GM23338 (cell line): Measurements from ENCODE around the gene SOX3.

Experiments
- CREB1 ChIP-seq: fragments of 250-450 bp; sonication (Bioruptor Pico); IDR thresholded peaks from 2 replicates; pipeline ENCODE4 v1.5.0; 2020; ENCODE audit warnings: low read depth, mild to moderate bottlenecking, moderate library complexity
- CTCF ChIP-seq, 2 experiments: fragments of 200-600 bp in 1 of 2; sonication (generic) in 1 of 2; conservative IDR thresholded peaks; 2 replicates each; pipeline versions ENCODE4 v1.5.1 to v1.6.1; 2016 to 2017; ENCODE audit warnings: antibody characterized with exemption in 2 of 2, low read depth in 2 of 2, mild to moderate bottlenecking in 2 of 2, moderate library complexity in 1 of 2
- EZH2 ChIP-seq: fragments of 200-600 bp; sonication (generic); IDR thresholded peaks from one replicate; pipeline ENCODE4 v1.8.0; 2017; ENCODE audit warnings: antibody characterized with exemption, mild to moderate bottlenecking, low read depth; ENCODE audit not compliant: unreplicated experiment
- EZH2phosphoT487 ChIP-seq: fragments of 200-600 bp; sonication (generic); IDR thresholded peaks from one replicate; pipeline ENCODE4 v1.8.1; 2018; ENCODE audit warnings: antibody characterized with exemption; ENCODE audit not compliant: unreplicated experiment
- NANOG ChIP-seq: IDR thresholded peaks from 2 replicates; pipeline ENCODE4 v1.6.1; 2016; ENCODE audit warnings: antibody characterized with exemption, borderline replicate concordance
- POLR2AphosphoS5 ChIP-seq: IDR thresholded peaks from 2 replicates; pipeline ENCODE4 v1.6.1; 2016; ENCODE audit warnings: antibody characterized with exemption, low read depth
- REST ChIP-seq: IDR thresholded peaks from one replicate; pipeline ENCODE4 v1.6.1; 2018; ENCODE audit warnings: antibody characterized with exemption; ENCODE audit not compliant: unreplicated experiment
- ZNF114 ChIP-seq: fragments of 250-450 bp; sonication (Bioruptor Pico); IDR thresholded peaks from 2 replicates; pipeline ENCODE4 v1.5.0; 2020; ENCODE audit warnings: mild to moderate bottlenecking, moderate library complexity
- TF ChIP-seq, protein P1 (sequence below): IDR thresholded peaks from 2 replicates; pipeline ENCODE4 v1.6.1; 2016; ENCODE audit warnings: antibody characterized with exemption

GRCh38 chrX:140477987-140478386, 26.9 kb downstream of the SOX3 start:
- TF ChIP-seq CTCF (conservative IDR thresholded peaks at IDR 0.05; ENCODE audit: low read depth in 2 of 2) (no peak), EZH2phosphoT487 (no peak), ZNF114 (CRISPR knock-in tag) (no peak), REST (no peak), NANOG (no peak), EZH2 (no peak), POLR2AphosphoS5 (no peak), CREB1 (no peak)
- TF ChIP-seq, protein P1, sequence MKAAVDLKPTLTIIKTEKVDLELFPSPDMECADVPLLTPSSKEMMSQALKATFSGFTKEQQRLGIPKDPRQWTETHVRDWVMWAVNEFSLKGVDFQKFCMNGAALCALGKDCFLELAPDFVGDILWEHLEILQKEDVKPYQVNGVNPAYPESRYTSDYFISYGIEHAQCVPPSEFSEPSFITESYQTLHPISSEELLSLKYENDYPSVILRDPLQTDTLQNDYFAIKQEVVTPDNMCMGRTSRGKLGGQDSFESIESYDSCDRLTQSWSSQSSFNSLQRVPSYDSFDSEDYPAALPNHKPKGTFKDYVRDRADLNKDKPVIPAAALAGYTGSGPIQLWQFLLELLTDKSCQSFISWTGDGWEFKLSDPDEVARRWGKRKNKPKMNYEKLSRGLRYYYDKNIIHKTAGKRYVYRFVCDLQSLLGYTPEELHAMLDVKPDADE: no peak
